ENCODE results near the gene ADAMTS13.
"Not testable (repeated sequence)": the region's sequence is repeated elsewhere in the genome, so short reads cannot be mapped to it uniquely, and the experiment has no call there.

ADAMTS13 gene

GRCh38 chr9:133421615-133422542 lies at the start of gene ADAMTS13:
ADAMTS13 (plus strand) TSS chr9:133422367; CDS start chr9:133422444, 77 bp downstream.
- FAIRE-seq, result no peak

- no peak for FAIRE-seq
These were observed 47.5 kb upstream of the ADAMTS13 start for GRCh38 chr9:133374612-133375115.

- no peak for FAIRE-seq
These were observed 46.9 kb upstream of the ADAMTS13 start for GRCh38 chr9:133375116-133375723.

- FAIRE-seq, result no peak
These were observed 46.2 kb upstream of the ADAMTS13 start, which contains the start of the genes STKLD1 and SURF4 for GRCh38 chr9:133375724-133376654. STKLD1 (plus strand) TSS chr9:133376366; CDS start chr9:133376474, 108 bp downstream. SURF4 (minus strand) TSS chr9:133376060; CDS start chr9:133375969, 91 bp downstream.

- FAIRE-seq, result not testable (repeated sequence)
These were observed 44.9 kb upstream of the ADAMTS13 start for GRCh38 chr9:133377280-133377679.

GRCh38 chr9:133377721-133378216 lies 44.4 kb upstream of the ADAMTS13 start:
- no peak for FAIRE-seq

- FAIRE-seq, result no peak
These were observed 43.7 kb upstream of the ADAMTS13 start for GRCh38 chr9:133378408-133378962.

- FAIRE-seq, result no peak
These were observed 42.7 kb upstream of the ADAMTS13 start for GRCh38 chr9:133379153-133380086.

- no peak for FAIRE-seq
These were observed 41.4 kb upstream of the ADAMTS13 start for GRCh38 chr9:133380734-133381133.

- FAIRE-seq, result no peak
These were observed 39.5 kb upstream of the ADAMTS13 start for GRCh38 chr9:133382507-133383141.

GRCh38 chr9:133383438-133383837 lies 38.7 kb upstream of the ADAMTS13 start:
- FAIRE-seq, result no peak

GRCh38 chr9:133384736-133385321 lies 37.3 kb upstream of the ADAMTS13 start:
- no peak for FAIRE-seq

- no peak for FAIRE-seq
These were observed 36.7 kb upstream of the ADAMTS13 start for GRCh38 chr9:133385452-133385851.

GRCh38 chr9:133386338-133386737 lies 35.8 kb upstream of the ADAMTS13 start:
- FAIRE-seq, result no peak

GRCh38 chr9:133387680-133388079 lies 34.5 kb upstream of the ADAMTS13 start:
- FAIRE-seq, result no peak

- FAIRE-seq, result no peak
These were observed 33.1 kb upstream of the ADAMTS13 start for GRCh38 chr9:133389025-133389557.

- no peak for FAIRE-seq
These were observed 32.6 kb upstream of the ADAMTS13 start for GRCh38 chr9:133389562-133389961.

- no peak for FAIRE-seq
These were observed 31.5 kb upstream of the ADAMTS13 start for GRCh38 chr9:133390713-133391112.

- FAIRE-seq, result not testable (repeated sequence)
These were observed 30.7 kb upstream of the ADAMTS13 start for GRCh38 chr9:133391449-133391848.

- FAIRE-seq, result not testable (repeated sequence)
These were observed 29.9 kb upstream of the ADAMTS13 start for GRCh38 chr9:133392308-133392707.
